ENCODE data around the gene NKIRAS1. TPM values are rescaled to one million over a fixed set of nuclear protein-coding genes. Genes with fewer than 3 reads are reported as not detected.
"Not testable (repeated sequence)": the region's sequence is repeated elsewhere in the genome, so short reads cannot be mapped to it uniquely, and the experiment has no call there.

NKIRAS1 gene
- total RNA-seq, 4 donors from 2014 or later: 17.5 to 22.2 (median 19.7) TPM

- no peaks in the 10 kb centered on the region for H3K27me3 ChIP-seq
- TF ChIP-seq CTCF (IDR thresholded peaks at IDR 0.05) (no peak), POLR2A (IDR thresholded peaks at IDR 0.05) (no peak)
- H3K27ac ChIP-seq: peak overlapping the region in 1 of 3 donors; percentile 56
- H3K36me3 ChIP-seq: no peaks in the 10 kb centered on the region
- H3K4me3 ChIP-seq (replicated peaks in 1 of 3): no peak overlapping the region
- no peaks in the 10 kb centered on the region for H3K9me3 ChIP-seq
- intact Hi-C loops (cut with DNase I): no loop called here
- 93 to 97% methylated on average over 7 of the region's 7 CpGs for WGBS, 2 donors
- DNase-seq: no peak
- H3K4me1 ChIP-seq: peaks cover 33 to 37% of the 10 kb centered on the region in 2 donors
Observed at GRCh38 chr3:23859839-23860382, 56.9 kb downstream of the NKIRAS1 start.

GRCh38 chr3:23859012-23859743 is 57.6 kb downstream of the NKIRAS1 start:
- intact Hi-C loops (cut with DNase I): no loop called here

GRCh38 chr3:23856286-23856685 is 60.5 kb downstream of the NKIRAS1 start:
- no peak for DNase-seq
- no peaks in the 10 kb centered on the region for H3K9me3 ChIP-seq
- TF ChIP-seq POLR2A (IDR thresholded peaks at IDR 0.05) (no peak), CTCF (IDR thresholded peaks at IDR 0.05) (no peak)
- 58 to 59% methylated on average over 3 of the region's 3 CpGs for WGBS, 2 donors
- intact Hi-C loops (cut with DNase I): no loop called here
- H3K4me3 ChIP-seq (replicated peaks in 1 of 3): no peak overlapping the region
- H3K27ac ChIP-seq: peak overlapping the region in 1 of 3 donors; percentile 27
- H3K4me1 ChIP-seq: peaks cover 29 to 34% of the 10 kb centered on the region in 2 donors
- H3K27me3 ChIP-seq: no peaks in the 10 kb centered on the region
- H3K36me3 ChIP-seq: no peaks in the 10 kb centered on the region

More at GRCh38 chr3:23859012-23859743, 57.6 kb downstream of the NKIRAS1 start:
- H3K4me1 ChIP-seq: peaks cover 33 to 34% of the 10 kb centered on the region in 2 donors
- H3K36me3 ChIP-seq: no peaks in the 10 kb centered on the region
- no peak for TF ChIP-seq POLR2A (IDR thresholded peaks at IDR 0.05)
- no peak for TF ChIP-seq CTCF (IDR thresholded peaks at IDR 0.05)
- H3K27ac ChIP-seq: peak overlapping the region; percentile 25 to 56 (median 42)
- H3K4me3 ChIP-seq (replicated peaks in 1 of 3): no peak overlapping the region
- peak; percentile 68 to 69 for DNase-seq
- 0 to 3% methylated on average over 1 of the region's 1 CpG for WGBS, 2 donors
- no peaks in the 10 kb centered on the region for H3K27me3 ChIP-seq
- H3K9me3 ChIP-seq: no peaks in the 10 kb centered on the region

GRCh38 chr3:23849462-23849861 is 67.3 kb downstream of the NKIRAS1 start:
- H3K27ac ChIP-seq; H3K4me3 ChIP-seq (replicated peaks in 1 of 3); H3K4me1 ChIP-seq; H3K9me3 ChIP-seq; DNase-seq; intact Hi-C loops (cut with DNase I); H3K36me3 ChIP-seq; H3K27me3 ChIP-seq: not testable (repeated sequence)
- WGBS, 2 donors: 93 to 94% methylated on average over 2 of the region's 2 CpGs

GRCh38 chr3:23845326-23846216 is 71.2 kb downstream of the NKIRAS1 start:
- no peak for DNase-seq
- WGBS, 2 donors: 80 to 93% methylated on average over 5 of the region's 5 CpGs
- H3K27ac ChIP-seq: no peak overlapping the region
- no peaks in the 10 kb centered on the region for H3K27me3 ChIP-seq
- H3K4me1 ChIP-seq: peaks cover 5 to 6% of the 10 kb centered on the region in 2 donors
- no peaks in the 10 kb centered on the region for H3K36me3 ChIP-seq
- no peaks in the 10 kb centered on the region for H3K9me3 ChIP-seq
- H3K4me3 ChIP-seq (replicated peaks in 1 of 3): no peak overlapping the region
- intact Hi-C loops (cut with DNase I): no loop called here
- TF ChIP-seq CTCF (IDR thresholded peaks at IDR 0.05): no peak
- TF ChIP-seq POLR2A (IDR thresholded peaks at IDR 0.05): no peak

Data from thyroid gland (tissue), 4 donors.